GM23338 (cell line): ENCODE data around the gene HMGN5. TPM values are rescaled to one million over a fixed set of nuclear protein-coding genes. Genes with fewer than 3 reads are reported as not detected.

ENCODE experiments used
- ATAC-seq: fragments of 200-7000 bp; cut with Tn5 transposase; 3 replicates; pipeline ENCODE4 v1.9.1; 2020
- DNase-seq: peaks from one replicate; pipeline ENCODE4 v3.0.0-alpha.2; 2015; ENCODE audit warnings: low spot score
- H2AFZ ChIP-seq: fragments of 200-600 bp; sonication (generic); 2 replicates; pipeline ENCODE4 v1.8.0; 2016; ENCODE audit warnings: antibody characterized with exemption, mild to moderate bottlenecking, moderate library complexity
- H3F3A ChIP-seq: fragments of 200-600 bp; sonication (generic); replicated peaks from 2 replicates; pipeline ENCODE4 v1.8.0; 2017; ENCODE audit warnings: antibody characterized with exemption, mixed run types, low read depth
- H3K27ac ChIP-seq: fragments of 200-600 bp; sonication (generic); 2 replicates; pipeline ENCODE4 v1.6.1; 2016; ENCODE audit warnings: low read depth
- H3K27me3 ChIP-seq: fragments of 200-600 bp; sonication (generic); 2 replicates; pipeline ENCODE4 v1.8.0; 2016; ENCODE audit warnings: mild to moderate bottlenecking, mixed run types, moderate library complexity; ENCODE audit not compliant: insufficient read depth
- H3K36me3 ChIP-seq: fragments of 200-600 bp; sonication (generic); 2 replicates; pipeline ENCODE4 v1.8.0; 2016; ENCODE audit warnings: mild to moderate bottlenecking; ENCODE audit not compliant: insufficient read depth
- H3K4me1 ChIP-seq: fragments of 200-600 bp; sonication (generic); 2 replicates; pipeline ENCODE4 v1.8.0; 2016; ENCODE audit warnings: mild to moderate bottlenecking, moderate library complexity; ENCODE audit not compliant: insufficient read depth
- H3K4me2 ChIP-seq: fragments of 200-600 bp; sonication (generic); 2 replicates; pipeline ENCODE4 v1.7.1; 2017; ENCODE audit warnings: mixed run types
- H3K4me3 ChIP-seq: fragments of 200-600 bp; sonication (generic); 2 replicates; pipeline ENCODE4 v1.6.1; 2016; ENCODE audit warnings: mixed run types
- H3K79me2 ChIP-seq: fragments of 200-600 bp; sonication (generic); replicated peaks from 2 replicates; pipeline ENCODE4 v1.8.0; 2017; ENCODE audit warnings: mild to moderate bottlenecking; ENCODE audit not compliant: insufficient read depth
- H3K9me2 ChIP-seq: fragments of 200-600 bp; sonication (generic); 2 replicates; pipeline ENCODE4 v1.8.0; 2017; ENCODE audit not compliant: insufficient read depth
- H4K20me1 ChIP-seq: fragments of 200-600 bp; sonication (generic); replicated peaks from 2 replicates; pipeline ENCODE4 v1.8.0; 2017; ENCODE audit warnings: mild to moderate bottlenecking; ENCODE audit not compliant: insufficient read depth
- H3K27ac Mint-ChIP-seq: 2 replicates; pipeline ENCODE4 v1.8.0; 2020; ENCODE audit warnings: inconsistent platforms, mild to moderate bottlenecking, moderate library complexity, mixed read lengths
- H3K27me3 Mint-ChIP-seq: 3 replicates; pipeline ENCODE4 v1.8.0; 2022; ENCODE audit warnings: low read depth, mild to moderate bottlenecking, moderate library complexity, mixed read lengths, inconsistent platforms; ENCODE audit not compliant: insufficient read depth, poor library complexity
- H3K36me3 Mint-ChIP-seq: 3 replicates; pipeline ENCODE4 v1.8.0; 2021; ENCODE audit warnings: low read depth, mild to moderate bottlenecking, inconsistent platforms, moderate library complexity, mixed read lengths
- H3K4me1 Mint-ChIP-seq: 3 replicates; pipeline ENCODE4 v1.8.0; 2020; ENCODE audit warnings: mild to moderate bottlenecking, inconsistent platforms, mixed read lengths
- H3K4me3 Mint-ChIP-seq: 3 replicates; pipeline ENCODE4 v1.8.0; 2021; ENCODE audit warnings: moderate library complexity, mild to moderate bottlenecking, inconsistent platforms, mixed read lengths
- H3K9me3 Mint-ChIP-seq: 3 replicates; pipeline ENCODE4 v1.8.0; 2020; ENCODE audit warnings: moderate library complexity, mild to moderate bottlenecking, inconsistent platforms, mixed read lengths
- CREB1 ChIP-seq: fragments of 250-450 bp; sonication (Bioruptor Pico); IDR thresholded peaks from 2 replicates; pipeline ENCODE4 v1.5.0; 2020; ENCODE audit warnings: low read depth, mild to moderate bottlenecking, moderate library complexity
- ETS1 ChIP-seq: IDR thresholded peaks from 2 replicates; pipeline ENCODE4 v1.6.1; 2016; ENCODE audit warnings: antibody characterized with exemption
- EZH2 ChIP-seq: fragments of 200-600 bp; sonication (generic); IDR thresholded peaks from one replicate; pipeline ENCODE4 v1.8.0; 2017; ENCODE audit warnings: antibody characterized with exemption, mild to moderate bottlenecking, low read depth; ENCODE audit not compliant: unreplicated experiment
- EZH2phosphoT487 ChIP-seq: fragments of 200-600 bp; sonication (generic); IDR thresholded peaks from one replicate; pipeline ENCODE4 v1.8.1; 2018; ENCODE audit warnings: antibody characterized with exemption; ENCODE audit not compliant: unreplicated experiment
- JUNB ChIP-seq: IDR thresholded peaks from one replicate; pipeline ENCODE4 v1.6.1; 2016; ENCODE audit warnings: antibody characterized with exemption; ENCODE audit not compliant: unreplicated experiment
- NANOG ChIP-seq: IDR thresholded peaks from 2 replicates; pipeline ENCODE4 v1.6.1; 2016; ENCODE audit warnings: antibody characterized with exemption, borderline replicate concordance
- POLR2AphosphoS5 ChIP-seq: IDR thresholded peaks from 2 replicates; pipeline ENCODE4 v1.6.1; 2016; ENCODE audit warnings: antibody characterized with exemption, low read depth
- REST ChIP-seq: IDR thresholded peaks from one replicate; pipeline ENCODE4 v1.6.1; 2018; ENCODE audit warnings: antibody characterized with exemption; ENCODE audit not compliant: unreplicated experiment
- STAT1 ChIP-seq: IDR thresholded peaks from one replicate; pipeline ENCODE4 v1.6.1; 2016; ENCODE audit warnings: antibody characterized with exemption; ENCODE audit not compliant: unreplicated experiment
- ZNF114 ChIP-seq: fragments of 250-450 bp; sonication (Bioruptor Pico); IDR thresholded peaks from 2 replicates; pipeline ENCODE4 v1.5.0; 2020; ENCODE audit warnings: mild to moderate bottlenecking, moderate library complexity
- ZNF331 ChIP-seq: fragments of 250-450 bp; sonication (Bioruptor Pico); IDR thresholded peaks from 2 replicates; pipeline ENCODE4 v1.5.0; 2020; ENCODE audit warnings: low read depth, mild to moderate bottlenecking, moderate library complexity
- polyA plus RNA-seq: library from polyadenylated mRNA; unstranded; fragments of >200 nt; fragmentation: Nextera tagmentation; extraction: Ambion mirVana; gene quantifications from 2 replicates; pipeline ENCODE4 v1.2.1, GENCODE V29; 2016
- total RNA-seq: library from RNA; depleted of rRNA; stranded (reverse); fragments of >200 nt; shearing (Covaris generic); gene quantifications from 2 replicates; pipeline ENCODE4 v1.2.3, GENCODE V29; 2014
- TF ChIP-seq, protein P1 (sequence below), 2 experiments: fragments of 200-600 bp in 1 of 2; sonication (generic) in 1 of 2; conservative IDR thresholded peaks; 2 replicates each; pipeline versions ENCODE4 v1.5.1 to v1.6.1; 2016 to 2017; ENCODE audit warnings: antibody characterized with exemption in 2 of 2, low read depth in 2 of 2, mild to moderate bottlenecking in 2 of 2, moderate library complexity in 1 of 2
- TF ChIP-seq, protein P2 (sequence below): fragments of 250-450 bp; sonication (Bioruptor Pico); IDR thresholded peaks from 2 replicates; pipeline ENCODE4 v1.5.0; 2020; ENCODE audit warnings: mild to moderate bottlenecking, moderate library complexity

HMGN5 gene
- total and polyA plus RNA-seq, 2 experiments from 2014 or later = 5.2 to 155 TPM

GRCh38 chrX:81231476-81231875, 29.8 kb upstream of the HMGN5 start:
- ATAC-seq (no peak), DNase-seq (no peak)
- Histone ChIP-seq H3K4me3 (no peak overlapping the region), H2AFZ (no peak overlapping the region), H3K27me3 (no peaks in the 10 kb centered on the region), H3K9me2 (no peaks in the 10 kb centered on the region), H4K20me1 (no peaks in the 10 kb centered on the region), H3K4me1 (peaks cover 14% of the 10 kb centered on the region; the same call in 1 of the 2 replicates), H3K79me2 (peaks cover 9% of the 10 kb centered on the region; the same call in 1 of the 2 replicates), H3K27ac (no peak overlapping the region), H3F3A (no peaks in the 10 kb centered on the region), H3K36me3 (no peaks in the 10 kb centered on the region), H3K4me2 (no peak overlapping the region)
- no peak overlapping the region for H3K27ac Mint-ChIP-seq
- no peak overlapping the region for H3K4me3 Mint-ChIP-seq
- peaks cover 18% of the 10 kb centered on the region; the same call in 2 of the 3 replicates for H3K4me1 Mint-ChIP-seq
- no peaks in the 10 kb centered on the region for H3K27me3 Mint-ChIP-seq
- peaks cover 3% of the 10 kb centered on the region; the same call in 1 of the 3 replicates for H3K9me3 Mint-ChIP-seq
- H3K36me3 Mint-ChIP-seq = peaks cover 3% of the 10 kb centered on the region; the same call in 2 of the 3 replicates
- no peak for TF ChIP-seq EZH2phosphoT487
- TF ChIP-seq REST = no peak
- no peak for TF ChIP-seq POLR2AphosphoS5
- no peak for TF ChIP-seq JUNB
- TF ChIP-seq STAT1 = no peak
- TF ChIP-seq ETS1 = no peak
- TF ChIP-seq ZNF331 (CRISPR knock-in tag) = no peak
- TF ChIP-seq, protein P1, sequence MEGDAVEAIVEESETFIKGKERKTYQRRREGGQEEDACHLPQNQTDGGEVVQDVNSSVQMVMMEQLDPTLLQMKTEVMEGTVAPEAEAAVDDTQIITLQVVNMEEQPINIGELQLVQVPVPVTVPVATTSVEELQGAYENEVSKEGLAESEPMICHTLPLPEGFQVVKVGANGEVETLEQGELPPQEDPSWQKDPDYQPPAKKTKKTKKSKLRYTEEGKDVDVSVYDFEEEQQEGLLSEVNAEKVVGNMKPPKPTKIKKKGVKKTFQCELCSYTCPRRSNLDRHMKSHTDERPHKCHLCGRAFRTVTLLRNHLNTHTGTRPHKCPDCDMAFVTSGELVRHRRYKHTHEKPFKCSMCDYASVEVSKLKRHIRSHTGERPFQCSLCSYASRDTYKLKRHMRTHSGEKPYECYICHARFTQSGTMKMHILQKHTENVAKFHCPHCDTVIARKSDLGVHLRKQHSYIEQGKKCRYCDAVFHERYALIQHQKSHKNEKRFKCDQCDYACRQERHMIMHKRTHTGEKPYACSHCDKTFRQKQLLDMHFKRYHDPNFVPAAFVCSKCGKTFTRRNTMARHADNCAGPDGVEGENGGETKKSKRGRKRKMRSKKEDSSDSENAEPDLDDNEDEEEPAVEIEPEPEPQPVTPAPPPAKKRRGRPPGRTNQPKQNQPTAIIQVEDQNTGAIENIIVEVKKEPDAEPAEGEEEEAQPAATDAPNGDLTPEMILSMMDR (conservative IDR thresholded peaks at IDR 0.05; ENCODE audit: low read depth in 2 of 2) = no peak
- TF ChIP-seq, protein P2, sequence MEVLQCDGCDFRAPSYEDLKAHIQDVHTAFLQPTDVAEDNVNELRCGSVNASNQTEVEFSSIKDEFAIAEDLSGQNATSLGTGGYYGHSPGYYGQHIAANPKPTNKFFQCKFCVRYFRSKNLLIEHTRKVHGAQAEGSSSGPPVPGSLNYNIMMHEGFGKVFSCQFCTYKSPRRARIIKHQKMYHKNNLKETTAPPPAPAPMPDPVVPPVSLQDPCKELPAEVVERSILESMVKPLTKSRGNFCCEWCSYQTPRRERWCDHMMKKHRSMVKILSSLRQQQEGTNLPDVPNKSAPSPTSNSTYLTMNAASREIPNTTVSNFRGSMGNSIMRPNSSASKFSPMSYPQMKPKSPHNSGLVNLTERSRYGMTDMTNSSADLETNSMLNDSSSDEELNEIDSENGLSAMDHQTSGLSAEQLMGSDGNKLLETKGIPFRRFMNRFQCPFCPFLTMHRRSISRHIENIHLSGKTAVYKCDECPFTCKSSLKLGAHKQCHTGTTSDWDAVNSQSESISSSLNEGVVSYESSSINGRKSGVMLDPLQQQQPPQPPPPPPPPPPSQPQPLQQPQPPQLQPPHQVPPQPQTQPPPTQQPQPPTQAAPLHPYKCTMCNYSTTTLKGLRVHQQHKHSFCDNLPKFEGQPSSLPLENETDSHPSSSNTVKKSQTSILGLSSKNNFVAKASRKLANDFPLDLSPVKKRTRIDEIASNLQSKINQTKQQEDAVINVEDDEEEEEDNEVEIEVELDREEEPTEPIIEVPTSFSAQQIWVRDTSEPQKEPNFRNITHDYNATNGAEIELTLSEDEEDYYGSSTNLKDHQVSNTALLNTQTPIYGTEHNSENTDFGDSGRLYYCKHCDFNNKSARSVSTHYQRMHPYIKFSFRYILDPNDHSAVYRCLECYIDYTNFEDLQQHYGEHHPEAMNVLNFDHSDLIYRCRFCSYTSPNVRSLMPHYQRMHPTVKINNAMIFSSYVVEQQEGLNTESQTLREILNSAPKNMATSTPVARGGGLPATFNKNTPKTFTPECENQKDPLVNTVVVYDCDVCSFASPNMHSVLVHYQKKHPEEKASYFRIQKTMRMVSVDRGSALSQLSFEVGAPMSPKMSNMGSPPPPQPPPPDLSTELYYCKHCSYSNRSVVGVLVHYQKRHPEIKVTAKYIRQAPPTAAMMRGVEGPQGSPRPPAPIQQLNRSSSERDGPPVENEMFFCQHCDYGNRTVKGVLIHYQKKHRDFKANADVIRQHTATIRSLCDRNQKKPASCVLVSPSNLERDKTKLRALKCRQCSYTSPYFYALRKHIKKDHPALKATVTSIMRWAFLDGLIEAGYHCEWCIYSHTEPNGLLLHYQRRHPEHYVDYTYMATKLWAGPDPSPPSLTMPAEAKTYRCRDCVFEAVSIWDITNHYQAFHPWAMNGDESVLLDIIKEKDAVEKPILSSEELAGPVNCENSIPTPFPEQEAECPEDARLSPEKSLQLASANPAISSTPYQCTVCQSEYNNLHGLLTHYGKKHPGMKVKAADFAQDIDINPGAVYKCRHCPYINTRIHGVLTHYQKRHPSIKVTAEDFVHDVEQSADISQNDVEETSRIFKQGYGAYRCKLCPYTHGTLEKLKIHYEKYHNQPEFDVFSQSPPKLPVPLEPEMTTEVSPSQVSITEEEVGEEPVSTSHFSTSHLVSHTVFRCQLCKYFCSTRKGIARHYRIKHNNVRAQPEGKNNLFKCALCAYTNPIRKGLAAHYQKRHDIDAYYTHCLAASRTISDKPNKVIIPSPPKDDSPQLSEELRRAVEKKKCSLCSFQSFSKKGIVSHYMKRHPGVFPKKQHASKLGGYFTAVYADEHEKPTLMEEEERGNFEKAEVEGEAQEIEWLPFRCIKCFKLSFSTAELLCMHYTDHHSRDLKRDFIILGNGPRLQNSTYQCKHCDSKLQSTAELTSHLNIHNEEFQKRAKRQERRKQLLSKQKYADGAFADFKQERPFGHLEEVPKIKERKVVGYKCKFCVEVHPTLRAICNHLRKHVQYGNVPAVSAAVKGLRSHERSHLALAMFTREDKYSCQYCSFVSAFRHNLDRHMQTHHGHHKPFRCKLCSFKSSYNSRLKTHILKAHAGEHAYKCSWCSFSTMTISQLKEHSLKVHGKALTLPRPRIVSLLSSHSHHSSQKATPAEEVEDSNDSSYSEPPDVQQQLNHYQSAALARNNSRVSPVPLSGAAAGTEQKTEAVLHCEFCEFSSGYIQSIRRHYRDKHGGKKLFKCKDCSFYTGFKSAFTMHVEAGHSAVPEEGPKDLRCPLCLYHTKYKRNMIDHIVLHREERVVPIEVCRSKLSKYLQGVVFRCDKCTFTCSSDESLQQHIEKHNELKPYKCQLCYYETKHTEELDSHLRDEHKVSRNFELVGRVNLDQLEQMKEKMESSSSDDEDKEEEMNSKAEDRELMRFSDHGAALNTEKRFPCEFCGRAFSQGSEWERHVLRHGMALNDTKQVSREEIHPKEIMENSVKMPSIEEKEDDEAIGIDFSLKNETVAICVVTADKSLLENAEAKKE (CRISPR knock-in tag) = no peak
- TF ChIP-seq EZH2 = no peak
- no peak for TF ChIP-seq ZNF114 (CRISPR knock-in tag)
- no peak for TF ChIP-seq CREB1 (CRISPR knock-in tag)
- no peak for TF ChIP-seq NANOG
